ENCODE measurements around the gene WDFY4.

WDFY4 gene

GRCh38 chr10:48740988-48741387 is 56.3 kb downstream of the WDFY4 start:
- no peak for DNase-seq (ENCODE audit: low read depth)
- no peak overlapping the region for H3K4me3 ChIP-seq (ENCODE audit: low read length)
- no peak for TF ChIP-seq CTCF (conservative IDR thresholded peaks at IDR 0.05; ENCODE audit: low read depth, low read length)

- no peak for DNase-seq (ENCODE audit: low read depth)
- no peak overlapping the region for H3K4me3 ChIP-seq (ENCODE audit: low read length)
- TF ChIP-seq CTCF (conservative IDR thresholded peaks at IDR 0.05; ENCODE audit: low read depth, low read length): no peak
Measured at GRCh38 chr10:48742891-48743860, 58.5 kb downstream of the WDFY4 start.

GRCh38 chr10:48744587-48744986 is 59.9 kb downstream of the WDFY4 start:
- no peak for TF ChIP-seq CTCF (conservative IDR thresholded peaks at IDR 0.05; ENCODE audit: low read depth, low read length)
- no peak for DNase-seq (ENCODE audit: low read depth)
- H3K4me3 ChIP-seq (ENCODE audit: low read length): no peak overlapping the region

GRCh38 chr10:48745662-48746245 is 61.1 kb downstream of the WDFY4 start:
- H3K4me3 ChIP-seq (ENCODE audit: low read length): no peak overlapping the region
- DNase-seq (ENCODE audit: low read depth): no peak
- no peak for TF ChIP-seq CTCF (conservative IDR thresholded peaks at IDR 0.05; ENCODE audit: low read depth, low read length)

- no peak for TF ChIP-seq CTCF (conservative IDR thresholded peaks at IDR 0.05; ENCODE audit: low read depth, low read length)
- H3K4me3 ChIP-seq (ENCODE audit: low read length): no peak overlapping the region
- DNase-seq (ENCODE audit: low read depth): no peak
Measured at GRCh38 chr10:48748573-48748972, 63.9 kb downstream of the WDFY4 start.

GRCh38 chr10:48749254-48749787 is 64.6 kb downstream of the WDFY4 start:
- TF ChIP-seq CTCF (conservative IDR thresholded peaks at IDR 0.05; ENCODE audit: low read depth, low read length): no peak
- DNase-seq (ENCODE audit: low read depth): no peak
- H3K4me3 ChIP-seq (ENCODE audit: low read length): no peak overlapping the region

Measured in retinal pigment epithelial cell (primary cell).